SK-N-SH treated with all-trans-retinoic acid at 6 μM for 48 hours (cell line): ENCODE measurements around the gene SLC26A9.

Source experiments
- ATAC-seq: fragments of 200-7000 bp; cut with Tn5 transposase; 3 replicates; pipeline ENCODE4 v1.9.1; 2020; ENCODE audit warnings: mild to moderate bottlenecking, moderate library complexity
- ARNTL ChIP-seq: fragments of 450-650 bp; formaldehyde crosslinking; IDR thresholded peaks from 2 replicates; pipeline ENCODE4 v1.5.0; 2020; ENCODE audit warnings: low read depth, mild to moderate bottlenecking, moderate library complexity, borderline replicate concordance
- CREB5 ChIP-seq: fragments of 250-450 bp; sonication (Bioruptor Pico); IDR thresholded peaks from 2 replicates; pipeline ENCODE4 v1.5.1; 2020; ENCODE audit warnings: low read depth, mild to moderate bottlenecking, moderate library complexity
- CSDC2 ChIP-seq: fragments of 250-450 bp; sonication (Bioruptor Pico); IDR thresholded peaks from 2 replicates; pipeline ENCODE4 v1.5.0; 2020; ENCODE audit warnings: mild to moderate bottlenecking, moderate library complexity
- ESRRG ChIP-seq: fragments of 250-450 bp; sonication (Bioruptor Pico); IDR thresholded peaks from 2 replicates; pipeline ENCODE4 v1.6.1; 2021; ENCODE audit warnings: mild to moderate bottlenecking
- GLIS3 ChIP-seq: fragments of 250-450 bp; sonication (Bioruptor Pico); IDR thresholded peaks from 2 replicates; pipeline ENCODE4 v1.5.0; 2020; ENCODE audit warnings: mild to moderate bottlenecking, moderate library complexity
- OSR1 ChIP-seq: fragments of 250-450 bp; sonication (Bioruptor Pico); IDR thresholded peaks from 2 replicates; pipeline ENCODE4 v1.8.0; 2022; ENCODE audit warnings: moderate library complexity, mild to moderate bottlenecking, inconsistent platforms
- PATZ1 ChIP-seq: fragments of 250-450 bp; sonication (Bioruptor Pico); IDR thresholded peaks from 2 replicates; pipeline ENCODE4 v1.8.0; 2020; ENCODE audit warnings: mild to moderate bottlenecking, moderate library complexity, borderline replicate concordance
- POU6F1 ChIP-seq: fragments of 250-450 bp; sonication (Bioruptor Pico); IDR thresholded peaks from 2 replicates; pipeline ENCODE4 v1.8.0; 2021; ENCODE audit warnings: low read depth, mild to moderate bottlenecking, moderate library complexity, borderline replicate concordance
- PPARA ChIP-seq: fragments of 250-450 bp; sonication (Bioruptor Pico); IDR thresholded peaks from 2 replicates; pipeline ENCODE4 v1.5.0; 2020; ENCODE audit warnings: mild to moderate bottlenecking, borderline replicate concordance
- SNAI2 ChIP-seq: fragments of 250-450 bp; sonication (Bioruptor Pico); IDR thresholded peaks from 2 replicates; pipeline ENCODE4 v1.5.0; 2020; ENCODE audit warnings: mild to moderate bottlenecking, moderate library complexity
- TCF4 ChIP-seq: fragments of 250-450 bp; sonication (Bioruptor Pico); IDR thresholded peaks from 2 replicates; pipeline ENCODE4 v1.8.0; 2021; ENCODE audit warnings: mild to moderate bottlenecking, moderate library complexity, borderline replicate concordance
- TOX ChIP-seq: fragments of 250-450 bp; sonication (Bioruptor Pico); IDR thresholded peaks from 2 replicates; pipeline ENCODE4 v1.8.0; 2021; ENCODE audit warnings: mild to moderate bottlenecking, moderate library complexity, borderline replicate concordance
- ZC3H10 ChIP-seq: fragments of 250-450 bp; sonication (Bioruptor Pico); IDR thresholded peaks from 2 replicates; pipeline ENCODE4 v1.5.1; 2021; ENCODE audit warnings: mild to moderate bottlenecking, moderate library complexity
- ZFP3 ChIP-seq: fragments of 250-450 bp; sonication (Bioruptor Pico); IDR thresholded peaks from 2 replicates; pipeline ENCODE4 v1.5.0; 2020; ENCODE audit warnings: mild to moderate bottlenecking, moderate library complexity
- ZFP30 ChIP-seq: fragments of 450-650 bp; formaldehyde crosslinking; IDR thresholded peaks from 2 replicates; pipeline ENCODE4 v1.5.0; 2022; ENCODE audit warnings: mild to moderate bottlenecking, moderate library complexity
- ZNF565 ChIP-seq: fragments of 450-650 bp; formaldehyde crosslinking; conservative IDR thresholded peaks from 2 replicates; pipeline ENCODE4 v1.5.0; 2020; ENCODE audit warnings: low read depth, mild to moderate bottlenecking, moderate library complexity
- ZNF70 ChIP-seq: fragments of 450-650 bp; formaldehyde crosslinking; IDR thresholded peaks from 2 replicates; pipeline ENCODE4 v1.5.0; 2020; ENCODE audit warnings: mild to moderate bottlenecking, moderate library complexity
- ZNF8 ChIP-seq: fragments of 450-650 bp; formaldehyde crosslinking; IDR thresholded peaks from 2 replicates; pipeline ENCODE4 v1.5.0; 2020; ENCODE audit warnings: mild to moderate bottlenecking, moderate library complexity
- TF ChIP-seq, protein P1 (sequence below): fragments of 250-450 bp; sonication (Bioruptor Pico); IDR thresholded peaks from 2 replicates; pipeline ENCODE4 v1.5.1; 2021; ENCODE audit warnings: mild to moderate bottlenecking, moderate library complexity

Gene SLC26A9

GRCh38 chr1:205923651-205924459 is 19.4 kb downstream of the SLC26A9 start:
- no peak for TF ChIP-seq OSR1 (CRISPR knock-in tag)
- TF ChIP-seq PATZ1 (CRISPR knock-in tag), result no peak
- TF ChIP-seq GLIS3, result no peak
- no peak for TF ChIP-seq SNAI2
- TF ChIP-seq ZNF565 (CRISPR knock-in tag), result no peak
- no peak for TF ChIP-seq TOX (CRISPR knock-in tag)
- TF ChIP-seq, all 23 proteins: peak for 0
- ATAC-seq, result no peak

DNA sequence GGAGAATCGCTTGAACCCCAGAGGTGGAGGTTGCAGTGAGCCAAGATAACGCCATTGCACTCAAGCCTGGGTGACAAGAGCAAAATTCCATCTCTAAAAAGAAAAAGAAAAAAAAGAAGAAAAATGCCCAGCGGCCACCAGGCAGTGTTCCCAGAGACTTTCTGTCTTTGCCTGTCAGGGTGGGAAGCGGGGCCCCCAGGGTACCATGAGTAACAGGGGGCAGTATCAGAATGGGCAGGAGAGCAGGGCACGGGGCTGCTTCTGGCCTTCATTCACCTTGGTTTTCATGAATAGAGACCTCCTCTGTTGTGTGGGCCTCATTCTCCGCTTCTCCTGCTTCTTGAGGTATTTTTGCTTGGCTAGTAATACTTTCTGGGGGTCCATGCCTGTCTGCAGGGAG is 20.4 kb downstream of the SLC26A9 start:
- TF ChIP-seq ZFP3 (CRISPR knock-in tag), result no peak
- no peak for TF ChIP-seq TCF4
- TF ChIP-seq ZNF565 (CRISPR knock-in tag), result no peak
- no peak for TF ChIP-seq PATZ1 (CRISPR knock-in tag)
- no peak for TF ChIP-seq ZC3H10 (CRISPR knock-in tag)
- no peak for TF ChIP-seq PPARA
- TF ChIP-seq ZFP30 (CRISPR knock-in tag), result no peak
- TF ChIP-seq ARNTL (CRISPR knock-in tag), result no peak
- TF ChIP-seq ZNF70 (CRISPR knock-in tag), result no peak
- no peak for TF ChIP-seq SNAI2
- no peak for TF ChIP-seq ZNF8 (CRISPR knock-in tag)
- no peak for TF ChIP-seq CSDC2
- TF ChIP-seq, protein P1, sequence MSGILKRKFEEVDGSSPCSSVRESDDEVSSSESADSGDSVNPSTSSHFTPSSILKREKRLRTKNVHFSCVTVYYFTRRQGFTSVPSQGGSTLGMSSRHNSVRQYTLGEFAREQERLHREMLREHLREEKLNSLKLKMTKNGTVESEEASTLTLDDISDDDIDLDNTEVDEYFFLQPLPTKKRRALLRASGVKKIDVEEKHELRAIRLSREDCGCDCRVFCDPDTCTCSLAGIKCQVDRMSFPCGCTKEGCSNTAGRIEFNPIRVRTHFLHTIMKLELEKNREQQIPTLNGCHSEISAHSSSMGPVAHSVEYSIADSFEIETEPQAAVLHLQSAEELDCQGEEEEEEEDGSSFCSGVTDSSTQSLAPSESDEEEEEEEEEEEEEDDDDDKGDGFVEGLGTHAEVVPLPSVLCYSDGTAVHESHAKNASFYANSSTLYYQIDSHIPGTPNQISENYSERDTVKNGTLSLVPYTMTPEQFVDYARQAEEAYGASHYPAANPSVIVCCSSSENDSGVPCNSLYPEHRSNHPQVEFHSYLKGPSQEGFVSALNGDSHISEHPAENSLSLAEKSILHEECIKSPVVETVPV (CRISPR knock-in tag), result no peak
- no peak for ATAC-seq

DNA sequence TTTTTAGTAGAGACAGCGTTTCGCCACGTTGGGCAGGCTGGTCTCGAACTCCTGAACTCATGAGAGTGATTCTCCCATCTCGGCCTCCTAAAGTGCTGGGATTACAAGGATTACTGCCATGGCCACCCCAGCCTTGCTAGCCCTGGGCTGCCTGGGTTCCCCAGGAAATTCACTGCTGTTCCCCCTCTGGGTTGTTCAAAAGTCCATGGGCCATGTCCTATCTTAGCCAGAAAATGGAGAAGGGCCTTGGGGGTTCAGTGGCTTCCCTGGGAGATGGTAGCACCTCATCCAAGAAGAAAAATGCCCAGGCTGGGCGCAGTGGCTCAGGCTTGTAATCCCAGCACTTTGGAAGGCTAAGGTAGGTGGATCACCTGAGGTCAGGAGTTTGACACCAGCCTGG is 20.9 kb downstream of the SLC26A9 start:
- TF ChIP-seq PPARA, result no peak
- no peak for TF ChIP-seq ZFP3 (CRISPR knock-in tag)
- TF ChIP-seq CREB5 (CRISPR knock-in tag), result no peak
- no peak for TF ChIP-seq ARNTL (CRISPR knock-in tag)
- no peak for TF ChIP-seq ZC3H10 (CRISPR knock-in tag)
- no peak for TF ChIP-seq ZNF565 (CRISPR knock-in tag)
- TF ChIP-seq, protein P1 (CRISPR knock-in tag), result no peak
- no peak for TF ChIP-seq GLIS3
- no peak for TF ChIP-seq ESRRG (CRISPR knock-in tag)
- TF ChIP-seq TCF4, result no peak
- no peak for TF ChIP-seq POU6F1 (CRISPR knock-in tag)
- TF ChIP-seq ZNF8 (CRISPR knock-in tag), result no peak
- TF ChIP-seq ZNF70 (CRISPR knock-in tag), result no peak
- no peak for TF ChIP-seq SNAI2
- ATAC-seq, result no peak
